GM21515 (cell line): ENCODE measurements around the gene PIP4K2A.
"Not testable (repeated sequence)": the region's sequence is repeated elsewhere in the genome, so short reads cannot be mapped to it uniquely, and the experiment has no call there.

Experiments used
- ATAC-seq: cut with Tn5 transposase; IDR thresholded peaks from one replicate; pipeline ENCODE4 v1.9.1; 2021; ENCODE audit not compliant: unreplicated experiment

The PIP4K2A gene

GRCh38 chr10:22697101-22697500 is 17.3 kb downstream of the PIP4K2A start:
- no peak for ATAC-seq

DNA sequence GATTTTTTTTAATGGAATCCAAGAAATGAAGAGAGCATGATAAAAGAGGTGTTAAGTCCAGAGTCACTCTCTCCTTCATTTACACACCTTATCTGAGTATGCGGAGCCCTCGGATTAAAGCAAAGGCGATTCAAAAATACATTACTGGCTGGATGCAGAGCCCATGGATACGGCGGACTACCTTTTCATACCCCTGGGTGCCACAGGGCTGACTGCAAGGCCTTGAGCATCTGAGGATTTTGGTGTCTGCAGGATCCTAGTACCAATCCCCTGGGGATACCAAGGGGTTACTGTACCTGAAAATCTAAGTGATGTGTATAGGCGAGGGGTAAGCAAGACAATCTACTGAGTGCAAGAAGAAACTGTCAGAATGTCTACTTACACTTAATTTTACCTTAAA is 20.5 kb downstream of the PIP4K2A start:
- ATAC-seq: no peak

DNA sequence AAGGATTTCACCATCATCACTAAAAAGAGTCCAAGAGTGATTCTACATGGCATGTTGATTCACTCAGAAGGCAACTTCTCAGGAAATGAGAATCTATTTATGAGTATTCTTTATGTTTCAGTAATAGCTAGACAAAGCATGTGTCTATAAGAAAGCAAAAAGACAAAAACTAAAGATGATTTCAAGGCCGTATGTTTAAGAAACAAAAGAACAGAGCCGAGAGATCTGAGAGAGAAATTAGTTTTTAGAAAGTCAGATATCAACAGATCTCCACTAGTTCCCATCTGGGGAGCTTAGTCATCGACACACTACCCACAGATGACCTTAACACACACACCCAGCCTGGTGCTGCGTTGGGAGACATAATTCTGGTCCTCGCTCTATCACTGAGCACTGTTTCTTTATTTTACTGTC is 21.0 kb downstream of the PIP4K2A start:
- ATAC-seq: no peak

GRCh38 chr10:22692119-22692518 is 22.3 kb downstream of the PIP4K2A start:
- not testable (repeated sequence) for ATAC-seq

DNA sequence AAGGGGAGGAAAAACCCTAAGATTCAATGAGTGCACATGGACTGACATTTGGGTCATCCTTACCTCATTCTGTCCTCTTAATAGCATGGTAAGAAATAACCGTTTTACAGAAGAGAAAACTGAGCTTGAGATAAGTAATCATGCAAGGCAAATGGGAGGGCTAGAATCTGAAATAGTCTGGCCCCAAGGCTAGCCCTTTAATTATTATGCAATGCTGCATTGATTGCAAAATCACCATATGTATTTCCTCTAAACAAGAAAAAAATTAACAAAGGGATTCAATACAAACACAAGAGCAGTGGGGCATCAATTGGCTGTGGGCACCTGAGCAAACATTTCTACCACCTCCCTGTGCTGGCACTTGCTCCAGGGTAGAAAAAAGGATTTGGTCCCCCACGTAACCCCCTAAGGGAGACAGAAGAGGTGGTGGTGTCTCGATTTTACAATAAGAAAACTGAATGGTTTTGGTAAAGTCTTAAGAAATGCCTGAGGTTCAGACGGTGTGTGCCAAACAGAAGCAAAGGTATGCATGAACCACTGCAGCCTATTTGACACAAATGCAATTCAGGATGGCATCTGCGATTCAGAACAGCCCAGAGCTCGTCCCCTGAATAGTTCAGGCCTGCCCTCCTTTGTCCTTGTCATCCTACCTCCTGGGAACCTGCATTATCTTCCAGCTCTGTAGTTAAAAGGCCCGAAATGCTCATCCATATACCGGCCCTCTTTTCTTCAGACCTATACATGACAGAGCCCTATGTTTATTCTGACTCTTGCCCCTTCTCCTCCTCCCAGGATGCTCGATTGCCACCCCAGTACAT is 23.6 kb downstream of the PIP4K2A start:
- ATAC-seq: no peak

DNA sequence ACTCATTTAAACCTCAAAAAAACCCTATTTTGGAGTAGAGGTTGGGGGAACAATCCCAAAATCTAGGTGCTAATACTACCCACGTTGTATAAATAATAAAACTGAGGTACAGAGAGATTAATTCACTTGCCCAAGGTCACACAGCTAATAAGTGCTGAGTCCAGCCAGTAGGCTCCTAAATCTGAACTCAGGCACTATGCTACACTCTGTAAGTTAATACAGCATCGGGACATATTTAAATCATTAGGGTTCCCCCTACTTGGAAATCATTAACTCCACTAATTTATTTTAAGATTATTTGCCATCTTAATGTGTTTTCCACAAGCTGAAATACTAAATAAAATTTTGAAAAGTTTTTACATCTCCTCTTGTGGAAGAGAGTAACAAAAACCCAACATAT is 24.2 kb downstream of the PIP4K2A start:
- ATAC-seq: no peak

DNA sequence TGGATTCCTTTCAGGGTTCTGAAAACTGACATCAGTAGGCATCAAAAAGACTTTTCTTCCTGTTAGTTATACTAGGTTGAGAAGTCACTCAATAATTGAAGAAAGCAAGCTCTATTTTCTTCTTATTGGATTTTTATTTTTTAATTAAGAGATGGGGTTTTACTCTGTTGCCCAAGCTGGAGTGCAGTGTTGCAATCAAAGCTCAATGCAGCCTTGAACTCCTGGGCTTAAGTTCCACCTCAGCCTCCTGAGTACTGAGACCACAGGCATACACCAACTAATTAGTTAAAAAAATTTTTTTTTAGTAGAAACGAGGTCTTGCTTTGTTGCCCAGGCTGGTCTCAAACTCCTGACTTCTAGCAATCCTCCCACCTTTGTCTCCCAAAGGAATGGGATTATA is 28.0 kb downstream of the PIP4K2A start:
- ATAC-seq: no peak

GRCh38 chr10:22685926-22686325 is 28.5 kb downstream of the PIP4K2A start:
- ATAC-seq: no peak

DNA sequence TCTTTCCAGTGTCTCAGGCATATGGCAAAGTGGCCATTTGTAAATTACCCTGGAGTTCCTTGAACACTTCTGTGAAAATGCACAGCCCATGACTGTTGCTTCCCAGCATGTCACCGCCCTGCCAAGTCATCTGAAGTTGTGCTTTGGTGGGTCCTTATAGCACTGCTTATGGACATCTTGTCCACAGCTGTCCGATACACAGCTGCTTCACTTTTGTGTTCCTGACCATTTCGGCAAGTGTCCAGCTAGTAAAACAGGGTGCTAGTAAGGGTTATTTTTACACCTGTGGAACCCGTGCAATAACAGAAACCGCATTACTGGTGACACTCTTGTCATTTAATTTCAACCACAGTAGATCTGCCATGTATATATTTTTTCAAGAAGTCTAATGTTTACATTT is 29.7 kb downstream of the PIP4K2A start:
- no peak for ATAC-seq

DNA sequence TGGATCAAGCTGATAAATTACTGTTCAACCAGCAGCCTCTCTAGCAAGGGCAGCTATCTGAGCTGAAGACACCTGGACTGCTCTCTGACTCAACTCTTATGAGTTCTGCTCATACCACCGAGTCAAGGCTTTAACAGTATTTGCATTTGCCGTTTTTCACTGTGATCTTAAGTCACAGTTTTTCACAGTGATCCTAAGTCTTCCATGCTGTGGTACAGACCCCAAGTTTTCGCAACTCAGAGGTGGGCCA is 31.3 kb downstream of the PIP4K2A start:
- peak; percentile 58 for ATAC-seq

DNA sequence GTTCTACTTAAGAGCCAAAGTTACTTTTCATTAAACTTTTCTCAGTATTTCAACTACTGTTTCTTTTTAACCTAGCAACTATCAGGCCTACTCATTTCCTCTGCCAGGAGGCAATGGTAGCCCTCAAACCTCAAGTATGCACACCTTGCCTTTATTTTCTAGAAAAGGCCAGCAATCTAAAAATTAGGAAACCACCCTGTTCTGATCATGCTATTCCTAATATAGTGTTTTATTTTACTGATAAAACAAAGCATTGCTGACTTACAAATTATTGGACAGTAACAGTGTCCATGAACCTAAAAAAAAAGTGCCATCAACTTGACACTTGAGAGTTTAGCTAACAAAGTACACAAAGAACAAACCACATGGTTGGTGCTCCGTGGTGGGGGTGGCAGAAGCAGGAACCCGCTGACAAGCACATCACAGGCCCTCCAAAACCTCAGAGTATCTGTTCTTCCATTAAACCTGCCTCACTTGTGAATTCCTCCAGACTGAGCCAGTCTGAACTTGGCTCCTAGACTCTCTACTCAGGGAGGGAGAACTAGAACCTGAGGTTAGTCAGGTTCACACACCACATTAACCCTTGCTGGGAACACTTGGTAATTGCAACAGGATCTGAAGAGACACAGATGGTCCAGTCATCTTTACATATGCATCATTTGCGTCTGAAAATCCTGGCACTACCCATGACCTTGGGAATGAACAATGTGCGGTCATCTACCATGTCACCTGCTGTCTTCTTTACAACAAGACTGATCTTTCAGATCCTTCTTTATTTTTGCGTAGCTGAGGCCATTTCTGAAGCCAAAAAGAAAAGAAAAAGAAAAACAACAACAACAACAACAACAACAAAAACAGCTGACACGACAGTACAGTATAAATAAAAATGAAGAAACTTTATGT is 31.9 kb downstream of the PIP4K2A start:
- peak; percentile 32 for ATAC-seq

DNA sequence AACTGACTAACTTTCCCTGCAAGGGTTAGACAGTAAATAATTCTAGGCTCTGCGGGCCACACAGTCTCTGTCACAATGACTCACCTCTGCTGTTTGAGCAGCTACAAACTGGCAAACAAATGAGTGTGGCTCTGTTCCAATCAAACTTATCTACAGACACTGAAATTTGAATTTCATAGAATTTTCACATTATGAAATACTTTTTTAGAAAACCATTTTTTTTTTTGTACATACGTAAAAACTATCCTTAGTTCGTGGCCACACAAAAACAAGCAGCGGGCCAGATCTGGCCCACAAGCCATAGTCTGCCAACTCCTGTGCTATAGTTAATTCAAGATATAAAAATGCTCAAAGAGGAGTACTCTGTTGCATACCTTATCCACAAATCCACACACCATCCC is 32.6 kb downstream of the PIP4K2A start:
- ATAC-seq: no peak

DNA sequence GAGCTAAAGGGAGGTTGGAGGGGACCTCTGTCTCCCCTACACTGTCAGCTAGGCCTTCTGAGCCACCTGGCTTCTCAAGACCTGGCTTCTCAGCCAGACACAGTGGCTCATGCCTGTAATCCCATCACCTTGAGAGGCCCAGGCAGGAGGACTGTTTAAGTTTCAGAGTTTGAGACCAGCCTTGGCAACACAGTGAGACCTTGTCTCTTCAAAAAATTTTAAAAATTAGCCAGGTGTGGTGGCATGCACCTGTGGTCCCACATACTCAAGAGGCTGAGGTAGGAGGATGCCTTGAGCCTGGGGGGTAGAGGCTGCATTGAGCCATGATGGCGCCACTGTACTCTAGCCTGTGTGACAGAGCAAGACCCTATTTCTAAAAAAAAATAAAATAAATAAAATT is 33.1 kb downstream of the PIP4K2A start:
- ATAC-seq: no peak

DNA sequence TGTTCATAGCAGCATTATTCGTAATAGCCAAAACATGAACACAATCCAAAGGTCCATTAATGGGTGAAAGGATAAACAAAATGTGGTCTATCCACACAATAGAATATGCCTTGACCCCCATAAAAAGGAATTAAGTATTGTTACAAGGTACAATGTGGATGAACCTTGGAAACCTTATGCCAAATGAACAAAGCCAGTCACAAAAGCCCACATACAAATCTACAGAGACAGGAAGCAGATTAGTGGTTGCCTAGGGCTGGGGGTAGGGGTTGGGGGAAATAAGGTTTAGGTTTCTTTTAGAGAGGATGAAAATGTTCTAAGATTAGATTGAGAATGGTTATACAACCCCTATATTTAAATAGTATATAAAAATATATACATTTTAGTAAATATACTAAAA is 34.8 kb downstream of the PIP4K2A start:
- ATAC-seq: no peak

- ATAC-seq: no peak
These were observed 37.0 kb downstream of the PIP4K2A start for GRCh38 chr10:22677333-22677732.

DNA sequence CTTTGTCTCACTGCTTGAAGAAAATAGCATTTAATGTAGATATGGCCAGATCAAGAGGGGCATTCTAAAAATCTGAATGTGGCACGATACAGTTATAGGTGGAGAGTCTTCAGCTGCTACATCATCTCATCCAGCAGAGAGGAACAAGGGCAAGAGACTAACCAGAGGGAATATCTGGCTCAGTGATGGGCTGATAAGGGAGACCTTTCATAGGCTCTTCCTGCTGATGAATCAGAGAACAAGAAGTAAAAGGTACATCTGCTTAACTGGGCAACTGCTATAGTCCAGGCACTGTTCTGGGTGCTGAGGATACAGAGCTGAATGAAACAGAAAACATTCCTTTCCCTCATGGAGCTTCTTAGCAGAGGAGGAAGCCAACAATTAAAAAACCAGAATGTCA is 37.9 kb downstream of the PIP4K2A start:
- no peak for ATAC-seq

- no peak for ATAC-seq
These were observed 39.8 kb downstream of the PIP4K2A start for GRCh38 chr10:22674573-22674930.

DNA sequence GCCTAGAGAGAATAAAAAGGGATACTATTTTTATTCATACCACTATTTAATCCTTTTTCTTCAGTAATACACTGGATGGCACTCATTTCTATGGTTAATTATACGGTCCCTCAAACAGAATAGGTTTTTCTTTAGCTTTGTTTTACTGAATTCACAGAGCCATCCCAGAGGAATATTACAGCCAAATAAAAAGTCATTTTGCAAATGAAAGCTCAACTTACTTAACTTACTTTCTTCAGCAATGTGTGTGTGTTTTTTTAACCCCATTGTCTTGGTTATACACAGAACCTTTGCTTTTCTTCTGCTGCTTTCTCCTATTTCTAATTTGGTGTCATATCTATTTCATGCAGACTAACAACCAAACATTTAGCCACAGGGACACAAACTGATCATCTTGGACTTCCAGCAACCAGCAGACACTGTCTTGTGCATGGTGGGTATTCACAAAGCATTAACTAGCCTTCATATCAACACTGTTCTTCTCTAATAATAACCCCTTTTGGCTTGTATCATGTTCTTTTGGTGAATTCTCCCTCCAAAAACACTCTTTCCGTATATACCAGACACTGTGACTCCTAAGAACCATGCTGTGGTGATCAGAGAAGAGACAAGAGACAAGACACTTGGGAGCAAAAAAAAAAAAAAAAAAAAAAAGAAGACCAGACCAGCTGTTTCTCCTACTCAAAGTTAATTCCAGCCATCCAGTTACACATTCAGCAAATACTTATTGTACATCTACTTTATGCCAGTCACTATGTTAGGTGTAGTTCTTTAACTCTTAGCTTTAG is 40.4 kb downstream of the PIP4K2A start:
- ATAC-seq: no peak

GRCh38 chr10:22673091-22673392 is 41.3 kb downstream of the PIP4K2A start:
- no peak for ATAC-seq

DNA sequence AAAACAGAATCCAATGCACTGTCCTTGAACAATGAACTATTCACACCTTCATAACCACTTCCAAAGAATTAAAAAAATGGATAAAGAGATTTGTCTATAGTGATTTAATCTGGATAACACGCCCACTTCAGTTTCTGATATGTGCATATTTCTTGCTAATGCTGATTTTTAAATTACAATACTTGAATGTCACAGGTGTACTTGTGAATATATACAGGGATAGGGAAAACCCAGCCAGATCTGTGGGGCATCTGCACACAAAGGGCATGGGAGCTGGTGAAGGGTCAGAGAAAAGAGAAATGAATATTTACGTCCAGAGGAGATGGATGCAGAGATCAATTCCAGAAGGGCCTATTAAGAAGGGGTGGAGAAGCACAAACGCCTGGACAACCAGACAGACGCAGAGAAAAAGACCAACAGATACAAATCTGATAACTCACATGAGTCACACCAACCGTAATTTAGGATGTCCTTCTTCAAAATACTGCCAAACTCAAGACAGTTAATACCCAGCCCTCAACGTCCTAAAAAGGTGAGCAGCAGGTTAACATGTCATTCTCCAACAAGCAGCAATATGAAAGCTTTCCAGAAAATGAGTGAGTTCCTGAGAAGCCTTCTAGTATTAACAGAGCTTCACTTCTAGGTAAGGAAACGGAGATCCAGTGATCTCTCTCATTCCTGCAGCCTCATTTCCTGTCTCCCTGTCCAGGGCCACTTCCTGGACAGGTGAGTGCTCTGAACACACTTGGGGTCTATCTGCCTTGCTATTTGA is 41.9 kb downstream of the PIP4K2A start:
- no peak for ATAC-seq

DNA sequence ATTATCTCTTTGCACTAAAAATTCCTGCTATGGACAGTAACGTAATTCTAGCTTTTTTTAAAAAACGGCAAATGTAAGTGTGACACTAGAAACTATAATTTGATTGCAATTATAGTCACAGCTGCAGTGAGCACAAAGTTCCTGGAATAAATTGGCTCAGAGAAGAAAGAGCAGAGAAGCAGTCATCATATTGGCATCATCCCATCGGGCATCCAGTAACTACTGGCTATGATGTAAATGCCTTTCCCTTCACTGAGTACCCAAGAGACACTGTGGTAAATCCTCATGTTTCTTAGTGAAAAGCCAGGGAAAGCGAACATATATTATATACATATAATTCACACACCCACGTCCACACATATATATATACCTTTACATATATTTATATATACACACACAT is 43.6 kb downstream of the PIP4K2A start:
- no peak for ATAC-seq
